Prostate gland (tissue), 2 donors: ENCODE results near the gene KIAA1671.

Experiments used
- POLR2A ChIP-seq: fragments of 450-650 bp; IDR thresholded peaks from one replicate; pipeline ENCODE4 v1.6.1; 2016; ENCODE audit warnings: antibody characterized with exemption, mild to moderate bottlenecking
- POLR2AphosphoS5 ChIP-seq: sonication (generic); formaldehyde crosslinking; IDR thresholded peaks from one replicate; pipeline ENCODE4 v1.6.1; 2017; ENCODE audit warnings: antibody characterized with exemption
- TF ChIP-seq, protein P1 (sequence below), 4 experiments: fragments of 200-600 bp in 2 of 4; fragments of 450-650 bp in 2 of 4; sonication (generic) in 2 of 4; IDR thresholded peaks; 1 replicate in 3 of 4; 2 replicates in 1 of 4; pipeline ENCODE4 v1.5.1; 2016 to 2019; ENCODE audit warnings: antibody characterized with exemption in 4 of 4, mild to moderate bottlenecking in 2 of 4, moderate library complexity in 2 of 4

DNA sequence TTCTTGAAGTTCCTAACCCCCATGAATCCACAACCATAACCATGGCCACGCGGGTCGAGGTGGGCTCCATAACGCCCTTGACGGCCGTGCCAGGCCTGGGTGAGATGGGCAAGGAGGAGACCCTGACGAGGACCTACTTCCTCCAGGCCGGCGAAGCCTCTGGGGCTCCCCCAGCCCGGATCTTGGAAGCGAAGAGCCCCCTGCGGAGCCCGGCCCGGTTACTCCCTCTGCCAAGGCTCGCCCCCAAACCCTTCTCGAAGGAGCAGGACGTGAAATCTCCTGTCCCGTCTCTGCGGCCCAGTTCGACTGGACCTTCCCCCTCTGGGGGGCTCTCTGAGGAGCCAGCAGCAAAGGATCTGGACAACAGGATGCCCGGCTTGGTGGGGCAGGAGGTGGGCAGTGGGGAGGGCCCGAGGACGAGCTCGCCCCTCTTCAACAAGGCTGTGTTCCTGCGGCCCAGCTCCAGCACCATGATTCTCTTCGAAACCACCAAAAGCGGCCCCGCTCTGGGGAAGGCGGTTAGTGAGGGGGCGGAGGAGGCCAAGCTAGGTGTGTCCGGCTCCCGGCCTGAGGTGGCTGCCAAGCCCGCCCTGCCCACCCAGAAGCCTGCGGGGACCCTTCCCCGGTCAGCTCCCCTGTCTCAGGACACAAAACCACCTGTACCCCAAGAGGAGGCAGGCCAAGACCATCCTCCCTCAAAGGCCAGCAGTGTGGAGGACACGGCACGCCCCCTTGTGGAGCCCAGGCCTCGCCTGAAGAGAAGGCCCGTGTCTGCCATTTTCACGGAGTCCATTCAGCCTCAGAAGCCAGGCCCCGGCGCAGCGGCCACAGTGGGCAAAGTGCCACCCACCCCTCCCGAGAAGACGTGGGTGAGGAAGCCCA is 75.7 kb downstream of the KIAA1671 start:
- TF ChIP-seq, protein P1, sequence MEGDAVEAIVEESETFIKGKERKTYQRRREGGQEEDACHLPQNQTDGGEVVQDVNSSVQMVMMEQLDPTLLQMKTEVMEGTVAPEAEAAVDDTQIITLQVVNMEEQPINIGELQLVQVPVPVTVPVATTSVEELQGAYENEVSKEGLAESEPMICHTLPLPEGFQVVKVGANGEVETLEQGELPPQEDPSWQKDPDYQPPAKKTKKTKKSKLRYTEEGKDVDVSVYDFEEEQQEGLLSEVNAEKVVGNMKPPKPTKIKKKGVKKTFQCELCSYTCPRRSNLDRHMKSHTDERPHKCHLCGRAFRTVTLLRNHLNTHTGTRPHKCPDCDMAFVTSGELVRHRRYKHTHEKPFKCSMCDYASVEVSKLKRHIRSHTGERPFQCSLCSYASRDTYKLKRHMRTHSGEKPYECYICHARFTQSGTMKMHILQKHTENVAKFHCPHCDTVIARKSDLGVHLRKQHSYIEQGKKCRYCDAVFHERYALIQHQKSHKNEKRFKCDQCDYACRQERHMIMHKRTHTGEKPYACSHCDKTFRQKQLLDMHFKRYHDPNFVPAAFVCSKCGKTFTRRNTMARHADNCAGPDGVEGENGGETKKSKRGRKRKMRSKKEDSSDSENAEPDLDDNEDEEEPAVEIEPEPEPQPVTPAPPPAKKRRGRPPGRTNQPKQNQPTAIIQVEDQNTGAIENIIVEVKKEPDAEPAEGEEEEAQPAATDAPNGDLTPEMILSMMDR (IDR thresholded peaks at IDR 0.05): peak in 3 of 4 experiments; percentile 38 to 58 (median 46)
- no peak for TF ChIP-seq POLR2A
- TF ChIP-seq POLR2AphosphoS5: no peak
